SK-N-SH (cell line): Measurements from ENCODE around the gene RAB33A. TPM values are rescaled to one million over a fixed set of nuclear protein-coding genes. Genes with fewer than 3 reads are reported as not detected.

Source experiments
- CTCF ChIA-PET: fragments of 300-600, 350-600 bp; formaldehyde crosslinking; extraction: SDS; loops from one replicate; lab custom pipeline; 2021; lab: Yijun Ruan, JAX
- POLR2A ChIA-PET: fragments of 350-600 bp; sonication (Branson Sonifier 250); formaldehyde crosslinking; extraction: SDS; loops from one replicate; lab custom pipeline; 2020; ENCODE audit warnings: antibody characterized with exemption, inconsistent platforms; lab: Yijun Ruan, JAX
- DNase-seq: peaks from one replicate; pipeline ENCODE4 v3.0.0; 2012
- H2AFZ ChIP-seq: fragments of 200-600 bp; sonication (generic); 2 replicates; pipeline ENCODE4 v1.8.1; 2016; ENCODE audit warnings: antibody characterized with exemption, mild to moderate bottlenecking, low read depth
- H3F3A ChIP-seq: fragments of 200-600 bp; sonication (generic); replicated peaks from 2 replicates; pipeline ENCODE3; 2016; ENCODE audit warnings: antibody characterized with exemption, mild to moderate bottlenecking; ENCODE audit not compliant: insufficient read depth
- H3K27ac ChIP-seq, 2 experiments: fragments of 200-500 bp in 1 of 2; fragments of 200-600 bp in 1 of 2; sonication (Bioruptor generic) in 1 of 2; sonication (generic), shearing (Covaris generic) in 1 of 2; 2 replicates each; pipeline versions ENCODE4 v1.5.1 to v1.6.1; 2014 to 2016; ENCODE audit warnings: low read depth in 2 of 2, inconsistent platforms in 1 of 2, low read length in 1 of 2, mild to moderate bottlenecking in 1 of 2, mixed read lengths in 1 of 2
- H3K27me3 ChIP-seq: fragments of 200-600 bp; sonication (generic), shearing (Covaris generic); 2 replicates; pipeline ENCODE4 v1.6.1; 2016; ENCODE audit warnings: mixed run types; ENCODE audit not compliant: insufficient read depth
- H3K36me3 ChIP-seq, 2 experiments: fragments of 200-500 bp in 1 of 2; fragments of 200-600 bp in 1 of 2; sonication (Bioruptor generic) in 1 of 2; sonication (generic) in 1 of 2; replicated peaks in 1 of 2; 2 replicates each; pipeline versions ENCODE3 to v1.5.1; 2014 to 2016; ENCODE audit warnings: low read length in 1 of 2, mild to moderate bottlenecking in 1 of 2; ENCODE audit not compliant: insufficient read depth in 2 of 2, control insufficient read depth in 1 of 2
- H3K4me1 ChIP-seq, 2 experiments: fragments of 200-500 bp in 1 of 2; fragments of 200-600 bp in 1 of 2; sonication (Bioruptor generic) in 1 of 2; sonication (generic), shearing (Covaris generic) in 1 of 2; 2 replicates each; pipeline versions ENCODE4 v1.5.1 to v1.6.1; 2014 to 2016; ENCODE audit warnings: low read depth in 1 of 2, low read length in 1 of 2, mixed run types in 1 of 2; ENCODE audit not compliant: insufficient read depth in 2 of 2, control insufficient read depth in 1 of 2
- H3K4me2 ChIP-seq: fragments of 200-600 bp; sonication (generic), shearing (Covaris generic); 2 replicates; pipeline ENCODE4 v1.6.1; 2017; ENCODE audit warnings: mixed run types
- H3K4me3 ChIP-seq, 2 experiments: fragments of 200-500 bp in 1 of 2; fragments of 200-600 bp in 1 of 2; sonication (Bioruptor generic) in 1 of 2; sonication (generic), shearing (Covaris generic) in 1 of 2; 2 replicates each; pipeline versions ENCODE4 v1.5.1 to v1.8.1; 2014 to 2016; ENCODE audit warnings: low read depth in 2 of 2, inconsistent platforms in 1 of 2, low read length in 1 of 2, mild to moderate bottlenecking in 1 of 2, mixed read lengths in 1 of 2, moderate library complexity in 1 of 2
- H3K79me2 ChIP-seq: fragments of 200-600 bp; sonication (generic); 2 replicates; pipeline ENCODE4 v1.8.1; 2017; ENCODE audit warnings: mild to moderate bottlenecking; ENCODE audit not compliant: insufficient read depth
- H3K9ac ChIP-seq: fragments of 200-600 bp; sonication (generic); 2 replicates; pipeline ENCODE4 v1.6.1; 2017; ENCODE audit warnings: mixed run types
- H3K9me2 ChIP-seq: fragments of 200-600 bp; sonication (generic); 2 replicates; pipeline ENCODE4 v1.6.1; 2017; ENCODE audit warnings: mixed run types
- H3K9me3 ChIP-seq: fragments of 200-600 bp; sonication (generic); 2 replicates; pipeline ENCODE4 v1.6.1; 2017; ENCODE audit warnings: mixed run types, mild to moderate bottlenecking, moderate library complexity
- H4K20me1 ChIP-seq: fragments of 200-600 bp; sonication (generic); 2 replicates; pipeline ENCODE4 v1.6.1; 2017; ENCODE audit warnings: mild to moderate bottlenecking, mixed run types; ENCODE audit not compliant: insufficient read depth
- CTCF ChIP-seq: fragments of 200-600 bp; sonication (generic); IDR thresholded peaks from 2 replicates; pipeline ENCODE4 v1.6.1; 2017; ENCODE audit warnings: antibody characterized with exemption, mild to moderate bottlenecking, moderate library complexity
- ELF1 ChIP-seq: IDR thresholded peaks from 2 replicates; pipeline ENCODE4 v1.4.0; 2012
- EZH2phosphoT487 ChIP-seq: fragments of 200-600 bp; sonication (generic); IDR thresholded peaks from 2 replicates; pipeline ENCODE4 v1.6.1; 2017; ENCODE audit warnings: low read depth, mixed run types, mild to moderate bottlenecking, antibody characterized with exemption, moderate library complexity, borderline replicate concordance
- FOSL2 ChIP-seq: IDR thresholded peaks from 2 replicates; pipeline ENCODE4 v1.4.0; 2012; ENCODE audit warnings: low read depth, mild to moderate bottlenecking, moderate library complexity, borderline replicate concordance
- MAX ChIP-seq: IDR thresholded peaks from 2 replicates; pipeline ENCODE4 v1.4.0; 2012; ENCODE audit warnings: low read depth
- MEF2A ChIP-seq: IDR thresholded peaks from 2 replicates; pipeline ENCODE4 v1.4.0; 2012; ENCODE audit warnings: low read depth, borderline replicate concordance
- REST ChIP-seq: IDR thresholded peaks from 2 replicates; pipeline ENCODE4 v1.6.1; 2012; ENCODE audit warnings: mild to moderate bottlenecking, low read depth, low read length, moderate library complexity
- RFX5 ChIP-seq: IDR thresholded peaks from 2 replicates; pipeline ENCODE4 v1.6.1; 2012; ENCODE audit warnings: mild to moderate bottlenecking, improper control_type of control experiment, low read length
- TAF1 ChIP-seq: IDR thresholded peaks from 2 replicates; pipeline ENCODE4 v1.6.1; 2012; ENCODE audit warnings: low read depth, mild to moderate bottlenecking, low read length, moderate library complexity, borderline replicate concordance
- USF1 ChIP-seq: IDR thresholded peaks from 2 replicates; pipeline ENCODE4 v1.4.0; 2012; ENCODE audit warnings: low read depth, borderline replicate concordance
- USF2 ChIP-seq: fragments of 150-350 bp; IDR thresholded peaks from 2 replicates; pipeline ENCODE4 v1.6.1; 2017; ENCODE audit warnings: antibody characterized with exemption, low read length, low read depth, borderline replicate concordance
- WGBS: methylation state at CpG from one replicate; pipeline ENCODE4 v1.1.6; 2017; ENCODE audit warnings: low lambda C conversion rate; 5-methylcytosine and 5-hydroxymethylcytosine counted together
- polyA plus RNA-seq, 3 experiments: library from polyadenylated mRNA; depleted of rRNA; stranded (reverse); fragments of >200 nt; gene quantifications; 2 replicates each; pipeline ENCODE4 v1.2.3, GENCODE V29; 2012

Gene RAB33A
- polyA plus RNA-seq, 1 of the 3 experiments (the other 2 are of a cell fraction): 1.2 TPM

GRCh38 chrX:130211415-130212186 is 39.8 kb downstream of the RAB33A start:
- no peak overlapping the region for H3K27ac ChIP-seq
- 48% methylated on average over 4 of the region's 4 CpGs for whole genome bisulfite sequencing
- no peak for DNase-seq
- no peaks in the 10 kb centered on the region for H3F3A ChIP-seq
- H3K9me2 ChIP-seq: no peaks in the 10 kb centered on the region
- ChIA-PET POLR2A (no interaction called here), CTCF (interaction anchor here (0.6 kb wide), 1 partner anchor 19 kb away, joined by 3 read pairs; no protein-coding TSS in a partner anchor)
- no peak overlapping the region for H3K9ac ChIP-seq
- H3K27me3 ChIP-seq: peaks cover 4% of the 10 kb centered on the region; the same call in 1 of the 2 replicates
- no peak overlapping the region for H3K4me2 ChIP-seq
- no peaks in the 10 kb centered on the region for H3K79me2 ChIP-seq
- peaks cover 31 to 40% of the 10 kb centered on the region in 2 experiments for H3K36me3 ChIP-seq
- H3K4me1 ChIP-seq: no peaks in the 10 kb centered on the region
- H4K20me1 ChIP-seq: no peaks in the 10 kb centered on the region
- no peak overlapping the region for H2AFZ ChIP-seq
- no peak overlapping the region for H3K4me3 ChIP-seq
- H3K9me3 ChIP-seq: no peaks in the 10 kb centered on the region
- TF ChIP-seq ELF1 (no peak), TAF1 (no peak), USF2 (no peak), CTCF (no peak), MAX (no peak), RFX5 (no peak), MEF2A (no peak), USF1 (no peak), EZH2phosphoT487 (no peak), FOSL2 (no peak), REST (no peak)
